Mesothelial cell of epicardium (in vitro differentiated cells): ENCODE results near the gene ATG14. TPM values are rescaled to one million over a fixed set of nuclear protein-coding genes. Genes with fewer than 3 reads are reported as not detected.

Experiments used
- DNase-seq, 2 experiments: peaks; one replicate each; pipeline ENCODE4 v3.0.0; 2021; ENCODE audit warnings: low spot score in 2 of 2; ENCODE audit not compliant: unreplicated experiment in 2 of 2
- H3K27ac Mint-ChIP-seq: 2 replicates; pipeline ENCODE4 v1.8.0; 2021; ENCODE audit warnings: mixed read lengths
- H3K27me3 Mint-ChIP-seq: 2 replicates; pipeline ENCODE4 v1.8.0; 2021; ENCODE audit warnings: low read depth, mixed read lengths
- H3K36me3 Mint-ChIP-seq: 2 replicates; pipeline ENCODE4 v1.8.0; 2021; ENCODE audit warnings: mixed read lengths
- H3K4me1 Mint-ChIP-seq: 2 replicates; pipeline ENCODE4 v1.8.0; 2021; ENCODE audit warnings: mixed read lengths
- H3K4me3 Mint-ChIP-seq: 2 replicates; pipeline ENCODE4 v1.8.0; 2021; ENCODE audit warnings: mild to moderate bottlenecking, moderate library complexity, mixed read lengths
- H3K9me3 Mint-ChIP-seq: 2 replicates; pipeline ENCODE4 v1.8.0; 2021; ENCODE audit warnings: mixed read lengths
- total RNA-seq: library from RNA; stranded (reverse); gene quantifications from 3 replicates; pipeline ENCODE4 v1.2.1, GENCODE V29; 2021
- TF ChIP-seq, protein P1 (sequence below): fragments of 200-600 bp; sonication (generic); IDR thresholded peaks from one replicate; pipeline ENCODE4 v1.5.0; 2021; ENCODE audit warnings: antibody characterized with exemption; ENCODE audit not compliant: unreplicated experiment

Gene ATG14
- total RNA-seq, 1 donor from 2014 or later = 17.0 TPM

DNA sequence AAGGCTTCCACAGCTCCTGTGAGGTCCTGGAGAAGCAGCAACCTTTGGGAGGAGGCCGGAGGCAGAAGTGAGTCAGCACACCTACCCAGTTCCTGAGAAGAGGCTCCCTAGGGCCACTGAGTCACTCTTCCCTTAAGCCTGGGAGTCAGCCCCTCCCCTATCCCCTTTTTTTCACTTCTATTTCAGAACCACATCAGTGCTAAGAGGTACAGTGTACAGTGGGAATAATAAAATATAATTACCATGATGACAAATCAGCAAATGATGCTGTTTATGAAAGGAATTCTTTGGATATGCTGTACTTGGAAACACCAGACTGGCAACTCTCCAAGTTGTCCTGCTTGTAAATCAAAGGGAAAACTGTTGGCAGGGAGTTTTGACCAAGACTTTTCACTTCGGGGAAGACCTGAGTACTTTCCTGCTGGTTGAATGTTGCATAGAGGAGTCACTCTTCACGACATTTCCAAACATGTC lies 36.5 kb upstream of the ATG14 start:
- DNase-seq = no peak
- Mint-ChIP-seq H3K36me3 (no peaks in the 10 kb centered on the region), H3K4me3 (no peak overlapping the region), H3K27me3 (no peaks in the 10 kb centered on the region), H3K9me3 (no peaks in the 10 kb centered on the region), H3K27ac (peak overlapping the region; percentile 84), H3K4me1 (peaks cover 26% of the 10 kb centered on the region)
- TF ChIP-seq, protein P1, sequence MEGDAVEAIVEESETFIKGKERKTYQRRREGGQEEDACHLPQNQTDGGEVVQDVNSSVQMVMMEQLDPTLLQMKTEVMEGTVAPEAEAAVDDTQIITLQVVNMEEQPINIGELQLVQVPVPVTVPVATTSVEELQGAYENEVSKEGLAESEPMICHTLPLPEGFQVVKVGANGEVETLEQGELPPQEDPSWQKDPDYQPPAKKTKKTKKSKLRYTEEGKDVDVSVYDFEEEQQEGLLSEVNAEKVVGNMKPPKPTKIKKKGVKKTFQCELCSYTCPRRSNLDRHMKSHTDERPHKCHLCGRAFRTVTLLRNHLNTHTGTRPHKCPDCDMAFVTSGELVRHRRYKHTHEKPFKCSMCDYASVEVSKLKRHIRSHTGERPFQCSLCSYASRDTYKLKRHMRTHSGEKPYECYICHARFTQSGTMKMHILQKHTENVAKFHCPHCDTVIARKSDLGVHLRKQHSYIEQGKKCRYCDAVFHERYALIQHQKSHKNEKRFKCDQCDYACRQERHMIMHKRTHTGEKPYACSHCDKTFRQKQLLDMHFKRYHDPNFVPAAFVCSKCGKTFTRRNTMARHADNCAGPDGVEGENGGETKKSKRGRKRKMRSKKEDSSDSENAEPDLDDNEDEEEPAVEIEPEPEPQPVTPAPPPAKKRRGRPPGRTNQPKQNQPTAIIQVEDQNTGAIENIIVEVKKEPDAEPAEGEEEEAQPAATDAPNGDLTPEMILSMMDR = no peak

DNA sequence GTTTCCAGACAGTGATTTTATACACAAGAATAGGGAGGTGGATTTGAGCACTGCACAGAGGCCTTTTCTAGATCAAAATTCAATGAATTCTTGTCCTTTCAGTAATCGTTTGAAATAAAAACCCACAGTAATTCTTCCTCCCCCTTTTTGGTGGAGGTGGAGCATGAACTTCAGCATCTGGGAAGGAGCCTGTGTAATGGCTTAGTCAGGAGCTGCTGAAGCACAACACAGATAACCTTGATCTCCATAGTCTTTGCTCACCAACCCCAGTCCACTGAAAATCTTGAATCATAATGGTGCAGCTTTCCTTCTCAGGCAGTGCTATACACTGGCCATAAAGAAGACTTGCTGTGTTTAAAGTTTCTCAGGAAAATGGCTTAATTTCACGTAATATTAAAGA lies 35.2 kb upstream of the ATG14 start:
- Mint-ChIP-seq H3K4me3 (no peak overlapping the region), H3K4me1 (peaks cover 26% of the 10 kb centered on the region), H3K36me3 (no peaks in the 10 kb centered on the region), H3K27me3 (no peaks in the 10 kb centered on the region), H3K9me3 (peaks cover 5% of the 10 kb centered on the region), H3K27ac (peak overlapping the region; percentile 68)
- DNase-seq = no peak
- TF ChIP-seq, protein P1 = no peak

DNA sequence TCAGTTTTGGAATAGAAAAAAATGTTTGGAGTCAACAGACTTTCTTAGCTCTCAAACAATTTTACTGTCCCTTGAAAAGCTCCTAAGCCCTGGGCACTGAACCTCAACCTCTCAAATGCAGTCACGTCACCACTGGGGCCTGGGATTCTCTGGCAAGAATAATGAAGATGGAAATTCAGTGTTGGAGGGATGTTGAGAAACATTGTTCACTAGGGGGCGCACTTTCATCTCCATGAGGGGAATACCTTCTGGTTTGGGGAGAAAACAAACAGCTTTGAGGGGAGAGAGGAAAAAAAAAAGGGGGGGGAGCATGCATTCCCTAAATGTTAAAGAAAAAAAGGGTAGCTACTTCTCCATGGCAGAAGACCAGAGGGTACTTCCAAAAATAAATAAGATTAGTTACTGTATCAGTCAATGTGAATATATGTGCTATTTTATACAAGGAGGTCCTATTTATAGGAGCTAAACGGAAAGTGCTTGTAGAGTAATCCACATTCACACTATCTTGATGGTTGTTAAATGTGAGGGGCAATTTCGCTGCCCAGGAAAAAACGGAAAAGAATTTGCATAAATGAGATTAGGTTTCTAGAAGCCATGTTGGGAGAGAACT lies 34.6 kb upstream of the ATG14 start:
- H3K27me3 Mint-ChIP-seq = no peaks in the 10 kb centered on the region
- H3K4me1 Mint-ChIP-seq = peaks cover 26% of the 10 kb centered on the region
- TF ChIP-seq, protein P1 = peak; percentile 89

DNA sequence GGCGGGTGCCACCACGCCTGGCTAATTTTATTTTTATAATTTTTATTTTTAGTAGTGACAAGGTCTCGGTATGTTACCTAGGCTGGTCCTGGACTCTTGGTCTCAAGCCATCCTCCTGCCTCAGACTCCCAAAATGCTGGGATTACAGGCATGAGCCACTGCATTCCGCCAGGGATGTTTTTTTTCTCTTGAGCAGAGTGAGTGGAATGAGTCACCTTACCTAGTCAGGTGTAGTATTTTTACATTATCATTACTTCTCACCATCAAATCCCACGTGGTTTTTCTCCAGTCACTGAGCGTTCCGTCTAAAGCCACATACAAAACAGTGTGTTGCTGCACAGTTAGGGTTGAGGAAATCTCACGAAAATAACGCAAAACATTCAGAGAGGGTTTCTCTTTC lies 29.7 kb upstream of the ATG14 start:
- no peaks in the 10 kb centered on the region for H3K36me3 Mint-ChIP-seq
- H3K27me3 Mint-ChIP-seq = peaks cover 21% of the 10 kb centered on the region
- H3K4me1 Mint-ChIP-seq = peaks cover 3% of the 10 kb centered on the region
- H3K4me3 Mint-ChIP-seq = no peak overlapping the region
- H3K9me3 Mint-ChIP-seq = peaks cover 5% of the 10 kb centered on the region
- H3K27ac Mint-ChIP-seq = no peak overlapping the region
- TF ChIP-seq, protein P1 = no peak
- DNase-seq = no peak

More for the DNA sequence above, 34.6 kb upstream of the ATG14 start:
- H3K4me3 Mint-ChIP-seq = no peak overlapping the region
- peaks cover 5% of the 10 kb centered on the region for H3K9me3 Mint-ChIP-seq
- no peaks in the 10 kb centered on the region for H3K36me3 Mint-ChIP-seq
- DNase-seq = peak; percentile 44 to 56
- H3K27ac Mint-ChIP-seq = no peak overlapping the region

DNA sequence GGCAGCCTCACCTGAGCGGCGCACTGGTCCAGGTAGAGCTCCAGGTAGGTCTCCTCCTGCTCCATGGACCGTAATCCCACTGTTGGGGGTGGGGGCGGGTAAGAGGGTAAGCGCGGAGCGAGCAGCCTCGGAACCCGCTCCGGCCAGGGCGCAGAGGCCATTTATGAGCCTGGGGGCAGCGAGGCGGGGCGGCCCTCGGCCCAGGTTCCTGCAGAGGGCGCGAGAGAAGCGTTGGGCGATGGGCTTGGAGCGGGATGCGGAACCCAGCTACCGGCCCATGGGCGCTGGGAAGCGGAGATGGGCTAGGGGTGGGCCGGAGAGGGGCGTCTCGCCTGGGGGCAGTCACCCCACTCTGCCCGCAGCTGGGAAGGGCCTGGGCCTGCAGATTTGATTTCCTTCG lies 28.8 kb upstream of the ATG14 start, which contains the start of gene TBPL2:
Gene TBPL2 (minus strand): TSS at position 232 of the 400 bp plus-strand sequence. CDS start 167 bp downstream, at position 65.
- no peaks in the 10 kb centered on the region for H3K36me3 Mint-ChIP-seq
- no peak within 1 kb of the TSS for H3K27ac Mint-ChIP-seq
- H3K4me3 Mint-ChIP-seq = no peak within 1 kb of the TSS
- no peaks in the 10 kb centered on the region for H3K4me1 Mint-ChIP-seq
- H3K9me3 Mint-ChIP-seq = peaks cover 5% of the 10 kb centered on the region
- TF ChIP-seq, protein P1 = no peak
- DNase-seq = no peak
- peaks cover 23% of the 10 kb centered on the region for H3K27me3 Mint-ChIP-seq
